ENCODE results near the gene LRRC4C. TPM values are rescaled to one million over a fixed set of nuclear protein-coding genes. Genes with fewer than 3 reads are reported as not detected.

Gene LRRC4C
- total RNA-seq, 1 experiment from 2014 or later: 0.72 TPM

- TF ChIP-seq ESRRA (CRISPR knock-in tag; IDR thresholded peaks at IDR 0.05; ENCODE audit: borderline replicate concordance) (no peak), FOXK1 (CRISPR knock-in tag; IDR thresholded peaks at IDR 0.05) (no peak), ZBTB43 (CRISPR knock-in tag; IDR thresholded peaks at IDR 0.05) (no peak), EMX1 (CRISPR knock-in tag; IDR thresholded peaks at IDR 0.05) (no peak), ETV6 (CRISPR knock-in tag; IDR thresholded peaks at IDR 0.05) (no peak), NR1H2 (CRISPR knock-in tag; IDR thresholded peaks at IDR 0.05) (no peak), MYBL2 (CRISPR knock-in tag; IDR thresholded peaks at IDR 0.05) (no peak), ZSCAN18 (CRISPR knock-in tag; IDR thresholded peaks at IDR 0.05) (no peak), E2F4 (CRISPR knock-in tag; IDR thresholded peaks at IDR 0.05; ENCODE audit: borderline replicate concordance, low read depth) (no peak), ZNF219 (CRISPR knock-in tag; IDR thresholded peaks at IDR 0.05; ENCODE audit: borderline replicate concordance) (no peak), CDX4 (CRISPR knock-in tag; IDR thresholded peaks at IDR 0.05; ENCODE audit: borderline replicate concordance) (no peak), FOXP4 (CRISPR knock-in tag; IDR thresholded peaks at IDR 0.05) (no peak), ZNF423 (CRISPR knock-in tag; IDR thresholded peaks at IDR 0.05) (no peak)
- Mint-ChIP-seq H3K27me3 (ENCODE audit: low read depth) (no peaks in the 10 kb centered on the region), H3K36me3 (no peaks in the 10 kb centered on the region), H3K9me3 (no peaks in the 10 kb centered on the region), H3K27ac (no peak overlapping the region), H3K4me1 (no peaks in the 10 kb centered on the region), H3K4me3 (no peak overlapping the region)
- no peak for ATAC-seq
- ChIA-PET CTCF (no interaction called here), POLR2A (no interaction called here)
- no peak for DNase-seq (ENCODE audit: low spot score)
These were observed 1144.3 kb downstream of the LRRC4C start for GRCh38 chr11:40315122-40315521.

GRCh38 chr11:40314327-40314726 is 1145.1 kb downstream of the LRRC4C start:
- ATAC-seq: no peak
- TF ChIP-seq ZNF138 (CRISPR knock-in tag; conservative IDR thresholded peaks at IDR 0.05) (no peak), FOXK1 (CRISPR knock-in tag; IDR thresholded peaks at IDR 0.05) (no peak)
- Mint-ChIP-seq H3K27ac (no peak overlapping the region), H3K4me3 (no peak overlapping the region), H3K9me3 (no peaks in the 10 kb centered on the region), H3K36me3 (no peaks in the 10 kb centered on the region), H3K4me1 (no peaks in the 10 kb centered on the region), H3K27me3 (ENCODE audit: low read depth) (no peaks in the 10 kb centered on the region)
- POLR2A ChIA-PET: no interaction called here
- CTCF ChIA-PET: no interaction called here
- DNase-seq (ENCODE audit: low spot score): no peak

GRCh38 chr11:40306938-40307548 is 1152.4 kb downstream of the LRRC4C start:
- no peak for TF ChIP-seq GTF2I (CRISPR knock-in tag; conservative IDR thresholded peaks at IDR 0.05)
- TF ChIP-seq CTCF (IDR thresholded peaks at IDR 0.05): peak; percentile 37
- ChIA-PET POLR2A (no interaction called here), CTCF (interaction anchor here (0.8 to 1.7 kb wide), 10 partner anchors 9 to 894 kb away, joined by 3 to 11 read pairs (median 5); no protein-coding TSS in a partner anchor)
- no peak overlapping the region for H3K4me3 Mint-ChIP-seq
- DNase-seq (ENCODE audit: low spot score): no peak
- ATAC-seq: peak; percentile 91
- peaks cover 3% of the 10 kb centered on the region; the same call in 1 of the 2 replicates for H3K4me1 Mint-ChIP-seq
- H3K36me3 Mint-ChIP-seq: no peaks in the 10 kb centered on the region
- no peaks in the 10 kb centered on the region for H3K9me3 Mint-ChIP-seq
- no peak overlapping the region for H3K27ac Mint-ChIP-seq
- no peaks in the 10 kb centered on the region for H3K27me3 Mint-ChIP-seq (ENCODE audit: low read depth)
